Measurements from ENCODE around the gene SIGLEC9.
A peak's percentile ranks its signal among the peaks of the same experiment; 100 is the strongest.
"Not testable (repeated sequence)": the region's sequence is repeated elsewhere in the genome, so short reads cannot be mapped to it uniquely, and the experiment has no call there.

Gene SIGLEC9

DNA sequence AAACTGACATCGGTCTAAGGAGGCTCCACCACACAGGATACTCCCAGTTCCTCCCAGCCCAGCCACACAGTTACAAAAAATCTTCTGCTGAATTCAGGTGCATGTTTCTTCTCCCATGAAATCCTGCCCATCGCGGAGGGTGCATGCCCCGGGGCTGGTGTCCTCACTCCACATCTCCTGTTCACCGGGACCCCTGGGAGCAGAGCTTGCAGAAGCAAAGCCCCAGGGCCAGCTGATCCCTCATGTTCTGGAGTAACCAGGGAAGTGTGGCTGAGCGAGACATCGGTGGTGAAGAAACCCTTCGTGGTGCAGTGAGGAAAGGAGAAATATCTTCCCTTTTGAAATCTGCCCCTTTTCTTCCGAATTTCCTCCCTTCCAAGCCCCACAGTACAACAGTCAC is 904 bp upstream of the SIGLEC9 start:
- no peak for DNase-seq (ENCODE audit: low read depth)

DNA sequence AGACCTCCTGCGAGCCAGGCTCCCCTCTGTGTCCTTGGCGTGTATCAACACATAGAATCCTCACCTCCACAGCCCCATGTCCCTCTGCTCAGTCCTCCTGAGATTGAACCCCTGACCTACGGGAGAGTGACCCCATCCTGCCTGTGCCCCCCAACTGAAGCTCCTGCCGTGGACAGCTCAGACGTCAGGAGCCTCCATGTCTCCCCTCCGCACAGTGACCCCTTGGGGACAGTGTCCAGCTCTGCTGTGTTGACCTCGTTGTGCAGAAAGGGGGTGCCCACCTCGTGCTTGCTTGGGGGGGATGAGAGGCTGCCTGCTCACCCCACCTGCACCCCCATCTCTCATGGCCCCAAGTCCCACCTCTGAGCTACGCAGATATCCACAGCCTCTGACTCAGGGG is 490 bp upstream of the SIGLEC9 start:
- DNase-seq (ENCODE audit: low read depth): no peak

DNA sequence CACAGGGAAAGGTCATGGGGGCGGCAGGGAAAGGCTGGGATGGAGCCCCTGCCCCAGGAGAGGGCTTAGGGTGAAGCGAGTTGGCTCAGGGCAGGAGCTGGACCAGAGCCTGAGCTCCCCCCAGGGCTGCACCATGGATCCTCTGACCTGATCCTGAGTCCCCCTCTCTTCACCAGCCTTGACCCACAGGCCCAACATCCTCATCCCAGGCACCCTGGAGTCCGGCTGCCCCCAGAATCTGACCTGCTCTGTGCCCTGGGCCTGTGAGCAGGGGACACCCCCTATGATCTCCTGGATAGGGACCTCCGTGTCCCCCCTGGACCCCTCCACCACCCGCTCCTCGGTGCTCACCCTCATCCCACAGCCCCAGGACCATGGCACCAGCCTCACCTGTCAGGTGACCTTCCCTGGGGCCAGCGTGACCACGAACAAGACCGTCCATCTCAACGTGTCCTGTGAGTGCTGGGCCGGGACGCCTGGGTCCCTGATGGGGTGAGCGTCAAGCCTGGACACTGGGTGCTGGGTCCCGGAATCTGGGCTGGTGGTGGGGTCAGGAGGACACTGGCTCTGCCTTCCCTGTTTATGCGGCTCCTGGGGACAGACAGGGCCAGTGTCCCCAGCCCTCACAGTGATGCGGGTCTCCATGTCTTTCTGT is 842 bp downstream of the SIGLEC9 start:
- no peak for DNase-seq (ENCODE audit: low read depth)

DNA sequence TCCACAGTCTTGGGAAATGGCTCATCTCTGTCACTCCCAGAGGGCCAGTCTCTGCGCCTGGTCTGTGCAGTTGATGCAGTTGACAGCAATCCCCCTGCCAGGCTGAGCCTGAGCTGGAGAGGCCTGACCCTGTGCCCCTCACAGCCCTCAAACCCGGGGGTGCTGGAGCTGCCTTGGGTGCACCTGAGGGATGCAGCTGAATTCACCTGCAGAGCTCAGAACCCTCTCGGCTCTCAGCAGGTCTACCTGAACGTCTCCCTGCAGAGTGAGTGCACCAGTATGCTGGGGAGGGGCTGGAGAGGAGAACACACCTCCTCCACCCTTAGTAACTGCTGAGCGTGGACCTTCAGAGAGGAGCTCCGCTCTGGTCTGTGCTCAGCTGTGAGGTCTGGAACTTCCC is 2.3 kb downstream of the SIGLEC9 start:
- DNase-seq (ENCODE audit: low read depth): no peak

DNA sequence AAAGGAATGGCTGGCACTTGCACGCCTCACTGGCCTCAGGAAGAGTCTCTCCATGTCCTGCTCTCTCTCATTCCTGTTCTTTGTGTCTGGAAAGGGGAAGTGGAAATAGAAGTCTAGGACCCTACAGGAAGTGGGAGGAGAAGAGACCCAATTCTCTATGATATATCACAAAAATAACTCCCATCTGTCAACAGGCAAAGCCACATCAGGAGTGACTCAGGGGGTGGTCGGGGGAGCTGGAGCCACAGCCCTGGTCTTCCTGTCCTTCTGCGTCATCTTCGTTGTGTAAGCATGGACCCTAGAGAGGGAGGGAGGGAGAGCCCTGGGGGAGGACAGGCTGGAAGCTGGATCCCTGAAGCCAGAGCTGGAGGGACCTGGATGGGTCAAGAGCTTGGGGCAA is 3.0 kb downstream of the SIGLEC9 start:
- DNase-seq (ENCODE audit: low read depth): peak; percentile 8

DNA sequence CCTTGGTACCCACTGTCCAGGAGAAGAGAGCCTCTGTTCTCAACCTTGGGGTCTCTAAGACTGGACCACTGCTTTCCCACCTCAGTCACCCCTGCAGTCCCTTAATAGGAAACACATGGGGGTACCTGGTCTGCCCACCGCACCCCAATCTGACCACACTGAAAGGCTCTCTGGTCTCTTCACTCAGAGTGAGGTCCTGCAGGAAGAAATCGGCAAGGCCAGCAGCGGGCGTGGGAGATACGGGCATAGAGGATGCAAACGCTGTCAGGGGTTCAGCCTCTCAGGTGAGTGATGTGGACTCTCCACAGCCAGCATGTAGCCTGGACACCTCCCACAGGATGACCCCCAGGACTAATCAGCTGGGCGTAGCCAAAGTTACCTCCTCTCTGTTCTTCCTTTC is 3.5 kb downstream of the SIGLEC9 start:
- DNase-seq (ENCODE audit: low read depth): no peak

DNA sequence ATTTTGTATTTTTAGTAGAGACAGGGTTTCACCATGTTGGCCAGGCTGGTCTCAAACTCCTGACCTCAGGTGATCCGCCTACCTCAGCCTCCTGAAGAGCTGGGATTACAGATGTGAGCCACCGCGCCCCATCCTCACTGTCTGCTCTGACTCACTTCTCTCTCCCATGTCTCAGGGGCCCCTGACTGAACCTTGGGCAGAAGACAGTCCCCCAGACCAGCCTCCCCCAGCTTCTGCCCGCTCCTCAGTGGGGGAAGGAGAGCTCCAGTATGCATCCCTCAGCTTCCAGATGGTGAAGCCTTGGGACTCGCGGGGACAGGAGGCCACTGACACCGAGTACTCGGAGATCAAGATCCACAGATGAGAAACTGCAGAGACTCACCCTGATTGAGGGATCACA is 5.0 kb downstream of the SIGLEC9 start:
- DNase-seq (ENCODE audit: low read depth): no peak

DNA sequence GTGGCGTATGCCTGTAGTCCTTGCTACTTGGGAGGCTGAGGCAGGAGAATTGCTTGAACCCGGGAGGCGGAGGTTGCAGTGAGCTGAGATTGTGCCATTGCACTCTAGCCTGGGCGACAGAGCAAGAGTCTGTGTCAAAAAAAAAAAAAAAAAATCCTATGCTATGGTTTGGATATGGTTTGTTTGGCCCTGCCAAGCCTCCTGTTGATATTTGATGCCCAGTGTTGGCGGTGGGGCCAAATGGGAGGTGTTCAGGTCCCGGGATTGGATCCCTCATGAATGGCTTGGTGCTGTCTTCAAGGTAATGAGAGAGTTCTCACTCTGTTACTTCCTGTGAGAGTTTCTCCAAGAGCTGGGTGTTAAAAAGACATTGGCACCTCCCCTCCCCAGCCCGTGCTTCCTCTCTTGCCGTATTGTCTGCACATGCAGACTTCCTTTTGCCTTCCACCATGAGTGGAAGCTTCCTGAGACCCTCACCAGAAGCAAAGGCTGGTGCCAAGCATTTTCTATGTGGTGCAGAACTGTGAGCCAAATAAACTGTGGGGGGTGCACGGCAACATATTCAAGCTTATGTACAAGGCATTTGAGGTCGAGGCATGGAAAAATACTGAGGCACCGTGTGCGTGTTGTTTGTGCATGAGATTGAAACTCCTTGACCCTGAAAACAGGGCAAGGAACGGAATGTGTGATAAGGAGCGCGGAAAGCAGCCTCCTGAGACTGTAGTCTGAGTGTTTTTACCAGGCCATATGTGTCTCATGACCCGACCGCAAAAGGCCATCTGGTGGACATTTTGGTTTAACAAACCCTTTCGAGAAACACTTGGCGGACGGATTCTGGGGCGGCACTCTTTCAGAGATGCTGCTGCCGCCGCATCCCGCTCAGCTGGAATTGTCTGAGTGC is 7.3 kb downstream of the SIGLEC9 start:
- no peak for DNase-seq (ENCODE audit: low read depth)

DNA sequence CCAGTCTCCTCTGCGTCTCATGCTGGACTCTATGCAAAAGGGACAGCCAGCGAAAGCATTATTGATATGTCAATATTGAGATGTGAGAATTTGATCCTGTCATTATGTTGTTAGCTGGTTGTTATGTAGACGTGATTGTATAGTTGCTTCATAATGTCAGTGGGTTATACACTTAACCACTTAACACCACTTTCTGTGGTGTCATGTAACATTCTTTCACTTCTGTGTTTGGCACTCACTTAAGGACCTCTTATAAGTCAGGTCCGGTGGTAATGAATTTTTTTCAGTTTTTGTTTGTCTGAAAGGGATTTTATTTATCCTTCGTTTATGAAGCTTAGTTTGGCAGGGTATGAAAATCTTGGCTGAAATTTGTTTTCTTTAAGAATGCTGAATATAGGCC is 10.3 kb downstream of the SIGLEC9 start:
- no peak for DNase-seq (ENCODE audit: low read depth)

DNA sequence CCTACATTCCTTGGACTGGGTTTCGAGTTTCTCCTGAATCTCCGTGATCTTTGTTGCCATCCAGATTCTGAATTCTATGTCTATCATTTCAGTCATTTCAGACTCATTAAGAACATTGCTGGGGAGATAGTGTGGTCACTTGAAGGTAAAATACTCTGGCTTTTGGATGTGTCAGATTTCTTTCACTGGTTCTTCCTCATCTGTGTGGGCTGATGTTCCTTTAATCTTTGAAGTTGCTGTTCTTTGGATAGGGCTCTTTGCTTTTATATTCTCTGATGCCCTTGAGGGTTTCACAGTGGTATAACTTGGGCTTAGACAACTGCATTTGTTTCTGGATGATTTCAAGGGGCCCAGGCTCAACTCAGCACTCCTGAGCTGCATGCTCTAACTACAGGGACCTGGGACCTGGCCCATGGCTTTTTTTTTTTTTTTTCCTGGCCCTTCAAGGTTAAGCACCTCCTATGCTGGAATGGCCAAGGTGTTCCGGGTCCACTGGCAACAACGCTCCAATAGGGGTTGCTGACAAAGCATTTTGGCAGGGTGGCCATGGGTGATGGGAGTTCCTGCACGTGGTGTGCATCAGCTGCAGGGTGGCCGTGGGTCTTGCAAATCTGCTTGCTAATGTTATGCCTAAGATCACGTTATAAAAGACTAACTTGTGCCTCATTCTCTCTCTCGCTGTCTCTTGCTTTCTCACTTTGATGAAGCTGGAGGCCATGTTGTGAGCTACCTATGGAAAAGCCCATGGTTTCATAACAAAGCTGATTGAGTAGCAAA is 11.5 kb downstream of the SIGLEC9 start:
- DNase-seq (ENCODE audit: low read depth): no peak

DNA sequence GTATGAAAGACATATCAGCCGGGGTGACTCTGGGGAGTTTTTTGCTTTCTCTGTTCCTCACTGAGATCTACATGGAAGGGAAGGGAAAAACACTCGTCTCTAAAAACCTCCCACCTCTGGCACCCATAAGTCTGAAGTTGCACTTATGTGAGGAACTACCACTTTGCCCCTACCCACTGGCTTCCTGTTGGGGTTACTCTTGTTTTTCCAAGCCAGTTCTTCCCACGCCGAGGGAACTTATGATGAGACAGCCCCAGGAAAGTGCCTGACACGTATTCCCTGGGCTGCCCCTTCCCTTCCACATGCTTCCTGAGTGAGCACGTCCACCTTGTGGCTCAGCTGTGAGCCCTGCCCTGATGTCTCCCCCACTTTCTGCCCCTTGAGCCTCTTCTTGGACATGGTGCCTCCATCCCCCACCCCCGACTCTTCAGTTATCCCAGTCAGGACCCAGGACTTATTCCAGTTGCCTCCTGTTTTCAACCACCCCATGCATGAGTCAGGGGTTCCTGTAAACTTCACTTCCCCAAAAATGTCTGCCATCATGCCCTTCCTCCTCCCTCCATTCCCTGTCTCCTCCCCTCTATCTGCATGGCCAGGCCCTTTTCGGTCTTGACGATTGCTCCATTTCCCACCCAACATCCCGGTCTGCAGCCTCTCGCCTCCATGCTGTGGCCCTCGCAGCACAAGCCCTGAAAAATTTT is 12.3 kb downstream of the SIGLEC9 start:
- DNase-seq (ENCODE audit: low read depth): no peak

DNA sequence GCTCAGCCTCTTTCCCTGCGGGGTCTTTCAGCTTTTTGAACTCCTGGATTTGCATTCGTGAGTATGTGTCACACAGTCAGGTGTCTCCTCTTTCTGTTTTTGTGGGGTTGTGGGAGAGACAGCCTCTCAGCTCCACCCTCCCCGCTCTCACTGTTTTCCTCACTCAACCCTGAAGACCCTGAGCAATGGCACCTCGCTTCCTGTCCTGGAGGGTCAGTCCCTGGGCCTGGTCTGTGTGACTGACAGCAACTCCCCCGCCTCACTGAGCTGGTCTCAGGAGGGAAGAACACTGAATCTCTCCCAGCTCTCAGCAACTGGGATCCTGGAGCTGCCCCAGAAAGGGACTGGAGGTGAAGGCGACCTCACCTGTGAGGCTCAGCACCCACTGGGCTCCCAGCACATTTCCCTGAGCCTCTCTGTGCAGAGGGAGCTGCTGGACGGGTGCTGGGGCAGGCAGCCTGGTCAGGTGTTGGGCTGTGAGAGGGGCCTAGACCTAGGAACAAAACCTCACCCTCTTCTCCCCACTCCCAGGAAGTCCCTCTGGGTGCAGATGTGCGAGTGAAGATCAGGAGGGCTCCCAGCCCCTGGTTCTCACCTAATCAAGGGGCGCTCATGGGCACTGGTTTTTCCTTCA is 13.2 kb downstream of the SIGLEC9 start:
- no peak for DNase-seq (ENCODE audit: low read depth)

DNA sequence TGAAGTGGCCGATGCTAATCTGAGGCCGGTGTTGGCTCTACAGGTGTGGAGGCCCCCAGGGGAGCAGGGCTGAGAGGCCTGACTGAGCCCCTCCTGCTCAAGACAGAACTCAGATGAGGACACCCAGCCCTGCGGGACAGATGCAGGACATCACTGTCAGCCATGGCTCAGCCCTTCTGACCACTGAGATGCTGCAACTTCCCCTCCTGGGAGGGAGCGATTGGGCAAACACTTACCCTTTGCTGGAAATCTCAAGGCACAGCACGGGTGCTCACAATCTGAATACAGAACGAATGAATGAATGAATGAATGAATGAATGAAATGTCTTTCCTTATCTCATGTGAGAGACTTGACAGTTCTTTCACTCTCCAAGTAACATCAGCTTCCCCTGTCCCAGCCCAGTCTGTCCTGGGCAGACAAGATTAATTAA is 13.9 kb downstream of the SIGLEC9 start:
- no peak for DNase-seq (ENCODE audit: low read depth)

DNA sequence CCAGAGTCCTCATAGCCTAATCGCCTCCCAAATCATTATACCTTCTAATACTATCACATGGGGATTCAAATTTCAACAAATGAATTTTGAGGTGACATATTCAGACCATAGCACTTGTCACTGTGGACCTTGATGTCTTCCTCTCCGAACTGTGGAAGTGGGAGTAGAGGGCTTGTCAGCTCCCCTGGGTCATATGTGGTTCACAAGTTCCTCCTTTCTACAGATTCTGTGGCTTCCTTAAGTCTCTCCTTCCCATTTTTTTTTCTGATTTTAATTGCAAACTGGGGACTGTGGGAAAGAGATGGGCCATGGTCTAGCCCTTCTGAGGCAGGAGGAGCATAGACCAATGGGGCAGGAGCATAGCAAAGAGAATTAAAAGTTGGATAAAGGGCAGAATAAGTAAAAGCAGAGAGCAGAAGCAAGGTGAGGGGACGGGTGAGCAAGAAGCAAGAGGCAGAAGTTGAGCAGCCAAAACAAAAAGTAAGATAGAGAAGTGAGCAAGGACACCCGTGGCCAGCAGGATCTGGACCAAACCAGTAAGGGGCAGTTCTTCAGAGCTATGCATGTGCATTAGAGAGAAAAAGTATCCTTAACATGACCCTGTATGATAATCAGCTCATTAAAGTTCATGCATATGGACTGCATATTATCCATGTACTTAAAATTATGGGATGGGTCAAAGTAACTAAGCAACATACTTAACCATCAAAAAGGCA is 14.8 kb downstream of the SIGLEC9 start:
- DNase-seq (ENCODE audit: low read depth): no peak

DNA sequence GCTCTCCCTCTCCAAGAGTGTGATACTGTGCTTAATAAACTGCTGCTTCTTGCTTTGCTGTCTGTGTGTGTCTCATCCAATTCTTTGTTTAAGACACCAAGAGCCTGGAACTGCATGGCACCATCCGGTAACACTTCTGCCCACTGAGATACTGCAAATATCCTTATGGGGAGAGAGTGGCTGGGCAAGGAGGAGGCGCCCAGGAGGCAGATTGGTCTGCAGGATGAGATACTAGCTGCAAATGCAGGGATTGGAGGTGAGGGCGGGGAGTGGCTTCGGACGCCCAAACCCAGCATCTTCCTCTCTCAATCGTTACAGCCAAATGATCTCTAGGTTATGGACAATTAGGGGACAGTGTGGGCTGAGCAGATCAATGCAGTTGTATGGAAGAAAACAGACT is 15.7 kb downstream of the SIGLEC9 start:
- DNase-seq (ENCODE audit: low read depth): no peak

DNA sequence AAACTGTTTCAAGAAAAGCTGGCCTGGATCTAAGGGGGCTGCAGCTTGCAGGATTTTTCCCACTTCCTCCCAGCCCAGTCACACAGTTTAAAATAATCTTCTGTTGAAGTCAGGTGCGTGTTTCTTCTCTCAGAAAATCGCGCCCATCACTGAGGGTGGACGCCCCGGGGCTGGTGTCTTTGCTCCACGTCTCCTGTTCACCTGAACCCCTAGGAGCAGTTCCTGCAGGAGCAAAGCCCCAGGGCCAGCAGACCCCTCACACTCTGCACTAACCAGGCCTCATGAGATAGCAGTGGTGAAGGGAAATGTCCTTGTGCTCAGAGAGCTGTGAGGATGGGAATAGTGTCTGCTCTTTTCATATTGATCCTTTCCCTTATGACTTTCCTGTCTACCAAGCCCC is 16.5 kb downstream of the SIGLEC9 start:
- DNase-seq (ENCODE audit: low read depth): no peak

DNA sequence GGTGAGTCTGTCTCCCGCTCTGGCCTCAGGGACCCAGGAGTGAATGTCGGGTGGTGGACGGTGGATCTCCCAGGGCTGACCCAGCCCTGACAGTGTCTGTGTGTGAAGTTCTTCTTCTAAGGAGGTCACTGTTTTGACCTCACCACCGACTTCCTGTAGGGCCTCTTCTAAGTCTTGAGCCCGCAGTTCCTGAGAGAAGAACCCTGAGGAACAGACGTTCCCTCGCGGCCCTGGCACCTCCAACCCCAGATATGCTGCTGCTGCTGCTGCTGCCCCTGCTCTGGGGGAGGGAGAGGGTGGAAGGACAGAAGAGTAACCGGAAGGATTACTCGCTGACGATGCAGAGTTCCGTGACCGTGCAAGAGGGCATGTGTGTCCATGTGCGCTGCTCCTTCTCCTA is 17.4 kb downstream of the SIGLEC9 start, which contains the start of gene SIGLEC7:
SIGLEC7 (plus strand) TSS at position 183 of the 400 bp plus-strand sequence; CDS start at position 252, 69 bp downstream.
- DNase-seq (ENCODE audit: low read depth): no peak

DNA sequence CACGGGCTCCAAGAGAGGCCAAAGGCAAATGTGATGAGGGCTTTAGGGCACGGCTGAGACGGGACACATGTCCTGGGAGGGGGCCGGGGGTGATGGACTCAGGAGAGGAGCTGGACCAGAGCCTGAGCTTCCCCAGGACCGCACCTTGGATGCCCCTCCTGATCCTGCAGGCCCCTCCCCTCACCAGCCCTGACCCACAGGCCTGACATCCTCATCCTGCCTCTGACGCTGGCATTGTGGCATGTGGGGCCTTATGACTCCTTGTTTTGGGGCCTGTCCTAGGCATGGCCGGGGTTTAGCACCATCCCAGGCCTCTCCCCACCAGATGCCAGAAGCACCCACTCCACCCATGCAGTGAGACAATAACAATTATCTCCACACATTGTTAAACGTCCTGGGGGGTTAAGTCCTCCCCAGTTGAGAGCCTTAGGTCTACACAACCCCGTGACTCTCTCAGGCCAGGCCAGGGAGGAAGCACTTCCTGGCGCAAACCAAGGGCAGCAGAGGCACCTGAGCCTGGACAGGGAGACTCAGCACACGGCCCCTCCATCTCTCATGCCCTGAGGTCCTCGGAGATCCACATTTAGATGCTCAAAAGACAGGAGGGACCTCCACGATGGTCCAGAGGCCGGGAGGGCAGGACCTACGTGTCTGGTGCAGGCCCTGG is 18.2 kb downstream of the SIGLEC9 start:
- not testable (repeated sequence) for DNase-seq (ENCODE audit: low read depth)

DNA sequence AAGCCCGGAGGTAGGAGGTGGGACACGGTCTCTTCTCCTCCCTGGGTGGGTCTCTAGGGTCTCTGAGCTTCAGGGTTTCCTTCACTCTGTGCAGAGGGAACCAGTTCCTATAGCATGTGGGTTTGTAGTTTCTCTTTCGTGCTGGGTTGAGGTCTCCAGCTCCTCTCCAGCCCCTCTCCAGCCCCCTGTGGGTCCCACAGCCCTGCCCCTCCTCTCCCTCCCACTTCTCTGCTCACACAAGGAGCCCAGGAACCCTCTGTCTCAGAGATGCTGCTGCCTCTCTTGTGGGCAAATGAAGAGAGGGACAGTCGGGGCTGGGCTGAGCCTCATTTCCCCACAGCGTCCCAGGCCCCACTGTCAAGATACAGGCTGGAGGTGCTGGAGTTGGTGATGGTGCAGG is 18.8 kb downstream of the SIGLEC9 start:
- no peak for DNase-seq (ENCODE audit: low read depth)

DNA sequence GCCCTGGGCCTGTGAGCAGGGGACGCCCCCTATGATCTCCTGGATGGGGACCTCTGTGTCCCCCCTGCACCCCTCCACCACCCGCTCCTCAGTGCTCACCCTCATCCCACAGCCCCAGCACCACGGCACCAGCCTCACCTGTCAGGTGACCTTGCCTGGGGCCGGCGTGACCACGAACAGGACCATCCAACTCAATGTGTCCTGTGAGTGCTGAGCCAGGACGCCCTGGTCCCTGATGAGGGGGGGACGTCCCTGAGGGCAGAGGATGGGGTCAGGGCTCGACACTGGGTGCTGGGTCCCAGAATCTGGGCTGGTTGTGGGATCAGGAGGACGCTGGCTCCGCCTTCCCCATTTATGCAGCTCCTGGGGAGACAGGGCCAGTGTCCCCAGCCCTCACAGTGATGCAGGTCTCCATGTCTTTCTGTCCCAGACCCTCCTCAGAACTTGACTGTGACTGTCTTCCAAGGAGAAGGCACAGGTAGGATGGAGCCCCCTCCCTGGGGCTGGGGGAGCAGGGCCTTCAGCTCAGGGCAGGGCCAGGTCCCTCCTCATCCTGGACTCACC is 19.9 kb downstream of the SIGLEC9 start:
- DNase-seq (ENCODE audit: low read depth): no peak
